ENCODE data around the gene RIT1. TPM values are rescaled to one million over a fixed set of nuclear protein-coding genes. Genes with fewer than 3 reads are reported as not detected.

Gene RIT1
- total and polyA plus RNA-seq, 2 of the 8 experiments (the other 6 are each of a cell fraction or from before 2014, with no cell fraction given): 25.3 to 26.8 TPM

DNA sequence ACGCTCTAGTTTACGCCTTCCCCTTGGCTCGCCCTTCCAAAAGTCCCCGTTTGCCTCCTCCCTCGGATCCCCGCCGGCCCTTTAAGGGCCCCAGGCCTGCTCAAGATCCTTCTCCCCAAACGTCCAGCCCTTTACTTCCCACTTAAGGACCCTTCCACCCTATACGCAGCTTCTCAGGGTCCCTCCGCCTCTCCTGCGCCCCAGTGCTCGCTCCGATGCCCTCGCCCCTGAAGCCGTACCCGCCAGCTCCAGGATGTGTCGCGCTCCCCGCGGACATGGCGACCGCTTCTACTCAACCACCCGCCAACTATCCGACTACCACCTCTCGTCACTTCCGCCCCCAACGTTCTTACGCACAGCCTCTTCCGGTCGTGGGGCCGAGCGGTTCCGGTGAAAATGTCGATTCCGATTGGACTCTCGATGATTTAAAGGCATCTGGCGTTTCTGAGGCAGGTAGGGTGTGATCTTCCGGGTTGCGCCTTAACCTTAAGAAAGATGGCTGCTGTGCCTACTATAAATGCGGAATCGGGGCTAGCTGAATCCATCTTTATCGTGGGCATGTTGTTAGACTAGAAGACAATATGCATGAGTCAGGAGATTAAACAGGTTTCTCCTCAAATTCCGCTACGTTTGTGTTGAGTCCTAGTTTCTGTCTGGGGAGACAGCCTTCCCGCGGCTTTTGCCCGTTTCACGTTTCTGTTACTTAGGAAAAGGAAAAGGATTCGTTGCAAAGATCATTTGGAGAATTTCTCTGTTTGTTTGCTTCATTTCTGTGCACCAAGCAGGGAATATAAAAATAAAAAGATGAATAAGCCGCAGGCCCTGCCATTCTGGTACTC lies 23.2 kb upstream of the RIT1 start, which contains the start of gene KHDC4 (continued):
- TF ChIP-seq SP1 (IDR thresholded peaks at IDR 0.05; ENCODE audit: low read depth, low read length) (no peak), TEAD4 (IDR thresholded peaks at IDR 0.05; ENCODE audit: low read depth, low read length) (no peak), EP300 (IDR thresholded peaks at IDR 0.05; ENCODE audit: borderline replicate concordance in 1 of 2, low read depth in 2 of 2, low read length in 2 of 2) (no peak), RFX5 (IDR thresholded peaks at IDR 0.05; ENCODE audit: borderline replicate concordance, low read depth, low read length) (no peak), POLR2A (IDR thresholded peaks at IDR 0.05; ENCODE audit: control extremely low read depth in 1 of 2, low read depth in 2 of 2, low read length in 2 of 2) (peak; percentile 91 to 96), CEBPB (IDR thresholded peaks at IDR 0.05; ENCODE audit: low read depth, low read length) (no peak), TAF7 (optimal IDR thresholded peaks at IDR 0.05; ENCODE audit: borderline replicate concordance, low read depth, low read length) (peak; percentile 78), SUZ12 (IDR thresholded peaks at IDR 0.05; ENCODE audit: low read length) (no peak), KDM5A (IDR thresholded peaks at IDR 0.05; ENCODE audit: low read length) (0 out of 2 replicates have a peak, but pooled peaks have one; percentile 65), RXRA (IDR thresholded peaks at IDR 0.05; ENCODE audit: insufficient read depth, low read depth, low read length) (no peak), NRF1 (IDR thresholded peaks at IDR 0.05; ENCODE audit: low read depth, low read length) (no peak), EZH2 (IDR thresholded peaks at IDR 0.05; ENCODE audit: low read depth, low read length, severe bottlenecking) (no peak), KDM1A (IDR thresholded peaks at IDR 0.05; ENCODE audit: borderline replicate concordance, low read length) (no peak), JUND (IDR thresholded peaks at IDR 0.05; ENCODE audit: low read length) (peak; percentile 21; the same call in 1 of the 2 replicates), RNF2 (IDR thresholded peaks at IDR 0.05; ENCODE audit: borderline replicate concordance, low read depth, low read length, missing control alignments, poor library complexity, severe bottlenecking) (no peak)
- TF ChIP-seq, protein P1, sequence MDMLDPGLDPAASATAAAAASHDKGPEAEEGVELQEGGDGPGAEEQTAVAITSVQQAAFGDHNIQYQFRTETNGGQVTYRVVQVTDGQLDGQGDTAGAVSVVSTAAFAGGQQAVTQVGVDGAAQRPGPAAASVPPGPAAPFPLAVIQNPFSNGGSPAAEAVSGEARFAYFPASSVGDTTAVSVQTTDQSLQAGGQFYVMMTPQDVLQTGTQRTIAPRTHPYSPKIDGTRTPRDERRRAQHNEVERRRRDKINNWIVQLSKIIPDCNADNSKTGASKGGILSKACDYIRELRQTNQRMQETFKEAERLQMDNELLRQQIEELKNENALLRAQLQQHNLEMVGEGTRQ (IDR thresholded peaks at IDR 0.05; ENCODE audit: low read length): no peak
- TF ChIP-seq, protein P2, sequence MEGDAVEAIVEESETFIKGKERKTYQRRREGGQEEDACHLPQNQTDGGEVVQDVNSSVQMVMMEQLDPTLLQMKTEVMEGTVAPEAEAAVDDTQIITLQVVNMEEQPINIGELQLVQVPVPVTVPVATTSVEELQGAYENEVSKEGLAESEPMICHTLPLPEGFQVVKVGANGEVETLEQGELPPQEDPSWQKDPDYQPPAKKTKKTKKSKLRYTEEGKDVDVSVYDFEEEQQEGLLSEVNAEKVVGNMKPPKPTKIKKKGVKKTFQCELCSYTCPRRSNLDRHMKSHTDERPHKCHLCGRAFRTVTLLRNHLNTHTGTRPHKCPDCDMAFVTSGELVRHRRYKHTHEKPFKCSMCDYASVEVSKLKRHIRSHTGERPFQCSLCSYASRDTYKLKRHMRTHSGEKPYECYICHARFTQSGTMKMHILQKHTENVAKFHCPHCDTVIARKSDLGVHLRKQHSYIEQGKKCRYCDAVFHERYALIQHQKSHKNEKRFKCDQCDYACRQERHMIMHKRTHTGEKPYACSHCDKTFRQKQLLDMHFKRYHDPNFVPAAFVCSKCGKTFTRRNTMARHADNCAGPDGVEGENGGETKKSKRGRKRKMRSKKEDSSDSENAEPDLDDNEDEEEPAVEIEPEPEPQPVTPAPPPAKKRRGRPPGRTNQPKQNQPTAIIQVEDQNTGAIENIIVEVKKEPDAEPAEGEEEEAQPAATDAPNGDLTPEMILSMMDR (IDR thresholded peaks at IDR 0.05; ENCODE audit: control extremely low read depth in 1 of 3, insufficient read depth in 1 of 3, low read depth in 1 of 3, low read length in 3 of 3): no peak
- TF ChIP-seq, protein P3, sequence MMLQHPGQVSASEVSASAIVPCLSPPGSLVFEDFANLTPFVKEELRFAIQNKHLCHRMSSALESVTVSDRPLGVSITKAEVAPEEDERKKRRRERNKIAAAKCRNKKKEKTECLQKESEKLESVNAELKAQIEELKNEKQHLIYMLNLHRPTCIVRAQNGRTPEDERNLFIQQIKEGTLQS (IDR thresholded peaks at IDR 0.05; ENCODE audit: insufficient read depth, low read depth, low read length): no peak
